GM21381 (cell line): ENCODE measurements around the gene CHST15.

Experiments
- ATAC-seq: cut with Tn5 transposase; IDR thresholded peaks from one replicate; pipeline ENCODE4 v1.9.1; 2021; ENCODE audit warnings: mild to moderate bottlenecking, moderate library complexity; ENCODE audit not compliant: unreplicated experiment

CHST15 gene

GRCh38 chr10:124014416-124015154, 78.8 kb downstream of the CHST15 start:
- no peak for ATAC-seq

- no peak for ATAC-seq
These were observed 79.5 kb downstream of the CHST15 start for GRCh38 chr10:124013916-124014315.

GRCh38 chr10:124012991-124013390, 80.4 kb downstream of the CHST15 start:
- no peak for ATAC-seq

DNA sequence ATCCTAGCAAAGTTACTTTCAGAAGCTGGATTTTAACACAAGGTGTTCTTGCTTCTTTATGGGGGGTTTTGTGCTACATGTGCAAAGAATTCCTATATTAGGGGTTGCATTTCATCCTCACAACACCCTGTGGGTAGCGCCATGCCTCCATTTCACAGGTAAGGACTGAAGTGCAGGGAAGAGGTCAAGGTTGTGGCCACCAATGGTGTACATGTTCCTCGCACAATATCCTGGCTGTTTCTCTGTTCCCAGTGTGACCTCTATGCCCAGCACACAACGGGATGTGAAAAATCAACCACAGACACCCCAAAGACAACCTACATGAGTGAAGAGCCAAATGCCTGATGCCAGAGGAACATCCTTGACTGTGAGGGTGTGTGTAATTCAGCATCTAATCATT, 80.8 kb downstream of the CHST15 start:
- ATAC-seq = no peak

GRCh38 chr10:124012066-124012465, 81.3 kb downstream of the CHST15 start:
- ATAC-seq = no peak

DNA sequence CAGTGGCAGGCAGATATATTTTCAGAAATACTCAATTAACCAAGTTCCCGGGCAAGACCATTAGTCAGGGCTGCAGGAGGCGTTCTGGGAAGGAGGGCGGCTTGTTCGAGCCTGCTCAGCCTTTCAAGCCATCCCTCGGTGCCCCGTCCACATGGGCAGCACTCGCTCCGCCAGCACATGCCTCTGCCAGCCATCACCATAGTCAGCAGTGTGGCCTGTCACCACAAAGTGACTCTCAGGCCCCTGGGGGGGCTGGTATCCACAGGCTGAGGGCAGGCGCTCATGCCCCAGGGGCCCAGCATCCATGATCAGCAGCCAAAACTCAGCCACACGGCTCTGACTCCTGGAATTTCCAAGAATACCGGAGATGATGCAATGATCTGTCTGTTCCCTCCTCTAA, 81.9 kb downstream of the CHST15 start:
- ATAC-seq = no peak

- ATAC-seq = no peak
These were observed 82.8 kb downstream of the CHST15 start for GRCh38 chr10:124010563-124011131.

DNA sequence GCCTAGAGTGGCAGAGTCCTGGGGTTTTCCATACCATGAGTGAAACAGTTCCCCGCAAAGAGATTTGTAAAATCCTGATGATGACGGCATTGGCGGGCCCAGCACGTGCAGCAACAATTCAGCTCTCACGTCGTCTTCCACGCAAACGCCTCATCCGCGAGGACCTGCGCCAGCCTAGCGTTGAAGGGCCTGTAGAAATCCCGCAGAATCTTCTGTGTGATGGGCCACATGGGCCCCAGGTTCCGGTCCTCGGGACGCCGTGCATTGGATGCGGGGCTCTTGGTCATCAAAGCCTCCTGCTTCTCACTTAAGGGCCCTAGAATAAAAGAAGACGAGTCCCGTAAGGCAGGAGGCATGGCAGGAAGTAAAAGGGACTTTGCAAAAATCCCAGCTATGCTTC, 83.4 kb downstream of the CHST15 start:
- ATAC-seq = no peak

GRCh38 chr10:124009231-124010015, 84.0 kb downstream of the CHST15 start:
- no peak for ATAC-seq

DNA sequence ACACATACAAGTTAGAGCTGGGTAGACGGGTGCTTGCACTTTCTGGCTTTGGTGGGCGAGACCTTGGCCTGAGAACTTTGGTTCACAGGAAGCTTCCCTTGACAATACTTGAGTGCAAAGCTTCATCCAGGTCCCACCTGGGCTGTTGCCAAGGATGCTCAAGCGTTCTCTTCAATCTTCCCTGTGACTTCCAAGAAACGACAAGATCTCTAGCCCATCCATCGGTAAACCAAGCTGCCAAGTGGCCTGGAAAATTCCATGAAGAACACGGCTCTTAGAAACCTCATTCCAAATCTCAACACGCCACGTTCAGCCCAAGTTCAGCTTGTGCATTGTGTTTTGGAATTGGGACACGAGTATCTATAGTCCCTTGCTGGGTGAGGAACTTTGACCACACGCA, 84.7 kb downstream of the CHST15 start:
- ATAC-seq = no peak

- no peak for ATAC-seq
These were observed 85.2 kb downstream of the CHST15 start for GRCh38 chr10:124008187-124008586.

DNA sequence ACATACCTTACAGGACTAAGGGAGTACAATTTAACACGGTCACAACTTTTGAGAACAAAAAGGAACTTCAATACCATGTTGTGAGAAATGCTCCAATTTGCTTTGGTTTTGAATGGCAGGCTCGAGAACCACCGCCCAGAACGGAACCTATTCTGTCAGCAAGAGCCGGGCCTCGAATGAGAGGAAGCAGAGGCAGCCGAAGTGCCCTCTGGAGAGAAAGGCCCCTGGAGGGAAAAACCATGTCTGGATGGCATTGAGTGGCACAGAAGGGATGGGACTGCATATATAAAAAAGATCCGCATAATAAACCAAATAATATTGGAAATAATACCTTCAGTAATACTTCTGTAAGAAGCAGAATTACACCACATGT, 85.6 kb downstream of the CHST15 start:
- no peak for ATAC-seq

GRCh38 chr10:124007102-124007772, 86.2 kb downstream of the CHST15 start:
- ATAC-seq = no peak

DNA sequence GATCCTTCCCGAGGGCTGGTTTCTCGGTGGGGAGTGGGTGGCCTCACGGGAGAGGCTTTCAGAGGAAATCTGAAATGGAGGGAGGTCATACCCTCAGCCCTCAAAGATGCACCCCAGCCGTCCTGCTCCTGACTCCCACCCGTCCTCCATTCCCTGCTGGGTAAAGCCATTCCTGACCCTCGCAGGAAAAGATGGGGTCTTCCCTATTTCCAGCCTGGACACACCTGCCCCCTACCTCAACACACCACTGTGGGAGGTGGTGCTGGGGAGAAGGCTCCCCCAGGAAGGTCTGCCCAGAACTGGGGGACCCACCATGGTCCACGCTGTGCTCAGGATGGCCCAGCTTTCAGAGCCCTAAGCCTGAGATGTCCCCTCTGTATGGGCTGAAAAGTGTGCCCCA, 86.9 kb downstream of the CHST15 start:
- no peak for ATAC-seq

DNA sequence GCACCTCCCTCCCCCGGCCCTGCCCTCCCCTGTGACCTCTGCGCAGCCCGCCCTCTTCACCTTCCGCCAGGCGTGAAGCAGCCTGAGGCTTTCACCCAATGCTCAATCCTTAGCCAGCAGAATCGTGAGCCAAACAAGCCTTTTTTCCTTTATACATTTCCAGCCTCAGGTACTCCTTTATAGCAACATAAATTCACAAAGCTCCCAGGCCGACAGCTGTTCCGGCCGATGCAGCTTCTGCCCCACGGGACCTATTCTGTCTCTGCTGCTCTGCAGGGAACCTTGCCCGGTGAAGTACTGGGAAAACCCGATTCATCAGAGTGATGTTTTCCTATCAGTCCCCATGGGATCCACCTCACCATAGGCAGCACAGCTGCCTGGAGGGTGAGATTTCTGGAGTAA, 87.4 kb downstream of the CHST15 start:
- ATAC-seq = no peak

DNA sequence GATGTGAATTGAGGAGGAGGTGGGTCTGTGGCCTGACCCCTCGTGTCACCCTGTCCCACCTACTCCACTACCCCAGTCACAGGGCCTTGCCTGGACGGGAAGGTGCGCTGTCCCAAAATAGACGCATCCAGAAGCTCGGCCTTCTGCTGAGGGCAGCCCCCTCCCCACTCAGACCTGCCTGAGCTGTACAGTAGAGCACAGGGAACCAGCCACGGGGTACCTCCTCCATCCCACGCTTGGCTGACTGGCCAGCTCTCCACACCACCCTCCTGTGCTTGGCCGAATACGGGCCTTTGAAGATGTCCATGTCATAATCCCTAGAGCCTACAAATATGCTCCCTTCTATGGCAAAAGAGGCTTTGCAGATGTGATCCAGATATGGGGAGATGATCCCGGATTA, 88.3 kb downstream of the CHST15 start:
- no peak for ATAC-seq

DNA sequence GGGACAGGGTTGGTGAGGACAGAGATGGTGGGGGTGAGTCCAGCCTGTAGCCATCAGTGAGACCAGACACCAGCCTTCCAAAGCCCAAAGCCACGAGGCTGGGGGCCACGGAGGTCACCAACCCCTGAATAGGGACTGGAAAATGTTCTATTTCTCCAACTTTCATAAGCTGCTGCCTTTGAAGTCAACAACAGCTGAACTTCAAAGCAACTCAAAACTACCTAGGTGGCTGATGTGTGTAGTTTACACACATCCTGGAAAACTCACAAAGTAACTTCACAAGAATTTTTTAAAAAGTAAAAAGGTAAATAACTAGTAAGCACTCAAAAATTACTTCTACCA, 88.8 kb downstream of the CHST15 start:
- ATAC-seq = no peak

GRCh38 chr10:124003871-124004662, 89.3 kb downstream of the CHST15 start:
- ATAC-seq = no peak

DNA sequence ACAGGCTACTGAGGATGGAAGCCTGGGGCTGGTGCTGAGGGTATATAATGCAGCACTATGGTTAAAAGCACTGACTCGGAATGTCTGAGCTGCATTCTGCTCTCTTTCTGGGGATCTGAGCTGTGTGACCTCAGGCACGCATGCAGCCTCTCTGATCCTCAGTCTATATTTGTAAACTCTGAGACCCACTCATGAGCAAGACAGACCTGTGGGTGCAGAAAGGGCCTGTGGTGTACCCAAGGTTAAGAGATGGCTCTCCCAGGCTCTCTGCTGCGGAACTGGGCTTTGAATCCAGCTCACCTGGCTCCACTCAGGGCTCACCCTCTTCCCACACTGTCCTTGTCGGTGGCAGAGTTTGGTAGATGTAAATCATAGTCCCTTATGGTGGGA, 89.9 kb downstream of the CHST15 start:
- ATAC-seq = no peak

DNA sequence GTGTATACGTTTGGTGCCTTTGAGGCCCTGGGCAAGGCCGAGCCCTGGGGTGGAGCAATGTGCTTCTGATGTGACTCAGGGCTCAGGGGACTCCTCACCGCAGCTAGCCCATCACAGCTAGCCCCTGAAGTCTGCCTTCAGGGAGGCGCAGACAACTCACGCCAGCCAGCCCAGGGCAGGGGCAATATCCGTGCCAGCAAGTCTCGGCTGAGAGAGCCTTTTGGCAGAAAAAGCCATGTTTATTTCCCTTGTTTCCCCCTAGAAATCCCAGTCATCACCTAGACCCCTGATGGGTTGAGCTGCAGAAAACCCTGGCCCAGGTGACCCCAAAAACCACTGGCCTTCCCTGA, 90.4 kb downstream of the CHST15 start:
- ATAC-seq = no peak
